HepG2 (cell line): ENCODE results near the gene KRTAP1-1. TPM values are rescaled to one million over a fixed set of nuclear protein-coding genes. Genes with fewer than 3 reads are reported as not detected.

Experiments
- ATAC-seq: fragments of 200-7000 bp; cut with Tn5 transposase; 3 replicates; pipeline ENCODE4 v1.9.1; 2020; ENCODE audit warnings: mild to moderate bottlenecking, moderate library complexity
- BruUV-seq: library from RNA; stranded (reverse); fragments of 400-500 nt; replicated peaks from 2 replicates; lab custom pipeline; 2021; lab: Mats Ljungman, UMichigan
- CTCF ChIA-PET: fragments of 300-600 bp; formaldehyde crosslinking; extraction: SDS; loops from one replicate; lab custom pipeline; 2021; ENCODE audit warnings: low total read pairs, inconsistent platforms, low intra/inter-chr PET ratio; lab: Yijun Ruan, JAX
- POLR2A ChIA-PET: fragments of 350-600 bp; sonication (Branson Sonifier 250); formaldehyde crosslinking; loops from one replicate; lab custom pipeline; 2020; ENCODE audit warnings: antibody characterized with exemption, inconsistent platforms; lab: Yijun Ruan, JAX
- DNase-seq: peaks from one replicate; pipeline ENCODE4 v3.0.0-alpha.2; 2015; ENCODE audit warnings: low spot score
- FAIRE-seq: peaks from 3 replicates; lab custom pipeline; 2011; peaks lifted over from hg19 to GRCh38; lab: Jason Lieb, UNC
- H2AFZ ChIP-seq: one replicate; pipeline ENCODE4 v1.6.1; 2011; ENCODE audit warnings: low read length, inconsistent platforms
- H3K27ac ChIP-seq: fragments of 300-600 bp; 3 replicates; pipeline ENCODE4 v1.8.0; 2011; ENCODE audit warnings: mixed run types, mild to moderate bottlenecking, mixed read lengths, low read length, inconsistent platforms; ENCODE audit not compliant: insufficient read depth; ENCODE audit errors: extremely low read length
- H3K27me3 ChIP-seq, 2 experiments: fragments of 200-600 bp in 1 of 2; 2 replicates in 1 of 2; 3 replicates in 1 of 2; pipeline versions ENCODE4 v1.6.0 to v1.8.0; 2011; ENCODE audit warnings: low read length in 2 of 2, mild to moderate bottlenecking in 2 of 2, moderate library complexity in 2 of 2, inconsistent platforms in 1 of 2; ENCODE audit not compliant: insufficient read depth in 2 of 2, control insufficient read depth in 1 of 2
- H3K36me3 ChIP-seq, 2 experiments: fragments of 200-600 bp in 1 of 2; replicated peaks in 1 of 2; 2 replicates in 1 of 2; 3 replicates in 1 of 2; pipeline versions ENCODE4 v1.5.1 to v1.8.0; 2011; ENCODE audit warnings: low read length in 2 of 2, inconsistent platforms in 1 of 2; ENCODE audit not compliant: insufficient read depth in 2 of 2, control insufficient read depth in 1 of 2
- H3K4me1 ChIP-seq: 2 replicates; pipeline ENCODE4 v1.5.1; 2012; ENCODE audit warnings: low read length, inconsistent platforms; ENCODE audit not compliant: insufficient read depth
- H3K4me2 ChIP-seq: 2 replicates; pipeline ENCODE4 v1.6.0; 2011; ENCODE audit warnings: low read depth, low read length, inconsistent platforms
- H3K4me3 ChIP-seq, 3 experiments: fragments of 200-600 bp in 1 of 3; sonication (generic), shearing (Covaris generic) in 1 of 3; replicated peaks in 1 of 3; 2 replicates each; pipeline ENCODE4 v1.5.1; 2011 to 2016; ENCODE audit warnings: low read length in 3 of 3, inconsistent platforms in 2 of 3, low read depth in 2 of 3, mild to moderate bottlenecking in 2 of 3, control low read depth in 1 of 3, mixed read lengths in 1 of 3; ENCODE audit not compliant: insufficient read depth in 1 of 3
- H3K79me2 ChIP-seq: one replicate; pipeline ENCODE4 v1.6.1; 2011; ENCODE audit warnings: low read length, inconsistent platforms; ENCODE audit not compliant: insufficient read depth
- H3K9ac ChIP-seq: 2 replicates; pipeline ENCODE4 v1.6.0; 2011; ENCODE audit warnings: mild to moderate bottlenecking, low read depth, low read length, inconsistent platforms; ENCODE audit not compliant: insufficient read depth
- H3K9me3 ChIP-seq: 2 replicates; pipeline ENCODE4 v1.5.1; 2012; ENCODE audit warnings: mild to moderate bottlenecking, low read length
- H4K20me1 ChIP-seq: 2 replicates; pipeline ENCODE4 v1.6.0; 2011; ENCODE audit warnings: inconsistent platforms, mild to moderate bottlenecking, low read length, moderate library complexity; ENCODE audit not compliant: insufficient read depth
- ARID5B ChIP-seq: IDR thresholded peaks from 2 replicates; pipeline ENCODE4 v1.4.0; 2020; ENCODE audit warnings: mild to moderate bottlenecking, missing genetic modification reagents
- CHD4 ChIP-seq: fragments of 200-600 bp; sonication (generic); IDR thresholded peaks from 2 replicates; pipeline ENCODE4 v1.7.0; 2017; ENCODE audit warnings: mild to moderate bottlenecking, low read length, borderline replicate concordance
- EP300 ChIP-seq, 3 experiments: sonication (generic) in 1 of 3; formaldehyde crosslinking in 1 of 3; IDR thresholded peaks; 2 replicates each; pipeline versions ENCODE4 v1.5.1 to v1.6.1; 2011 to 2020; ENCODE audit warnings: low read depth in 2 of 3, low read length in 2 of 3, borderline replicate concordance in 1 of 3, improper control_type of control experiment in 1 of 3, mild to moderate bottlenecking in 1 of 3, missing genetic modification reagents in 1 of 3, moderate library complexity in 1 of 3
- FOXO4 ChIP-seq: sonication (generic); formaldehyde crosslinking; conservative IDR thresholded peaks from 2 replicates; pipeline ENCODE4 v1.8.1; 2023; ENCODE audit warnings: missing genetic modification reagents
- HOXA7 ChIP-seq: sonication (generic); formaldehyde crosslinking; IDR thresholded peaks from 2 replicates; pipeline ENCODE4 v1.8.1; 2022; ENCODE audit warnings: mild to moderate bottlenecking, missing genetic modification reagents, moderate library complexity
- PHF21A ChIP-seq: sonication (generic); formaldehyde crosslinking; IDR thresholded peaks from 2 replicates; pipeline ENCODE4 v1.5.0; 2020; ENCODE audit warnings: mild to moderate bottlenecking, missing genetic modification reagents
- ZFP36 ChIP-seq: fragments of 150-350 bp; IDR thresholded peaks from 2 replicates; pipeline ENCODE4 v1.6.1; 2018; ENCODE audit warnings: borderline replicate concordance, low read length, low read depth; ENCODE audit not compliant: partially characterized antibody
- ZNF503 ChIP-seq: sonication (generic); formaldehyde crosslinking; IDR thresholded peaks from 2 replicates; pipeline ENCODE4 v1.4.0; 2020; ENCODE audit warnings: missing genetic modification reagents
- ZNF557 ChIP-seq: sonication (generic); formaldehyde crosslinking; IDR thresholded peaks from 2 replicates; pipeline ENCODE4 v1.4.0; 2020; ENCODE audit warnings: missing genetic modification reagents
- ZNF792 ChIP-seq: IDR thresholded peaks from 2 replicates; pipeline ENCODE4 v1.6.1; 2016
- WGBS: methylation state at CpG from one replicate; pipeline ENCODE4 v1.1.6; 2017; ENCODE audit warnings: low lambda C conversion rate; 5-methylcytosine and 5-hydroxymethylcytosine counted together
- in situ Hi-C: cut with HindIII; loops from 2 replicates; pipeline ENCODE4 v1.10.0; 2017; ENCODE audit warnings: low pct_unique_long_range_greater_than_20kb; ENCODE audit not compliant: extremely low pct_ligation_motif_present
- intact Hi-C: fragments of 100-400 bp; cut with micrococcal nuclease; formaldehyde crosslinking; loops from one replicate; pipeline ENCODE4 v1.10.0; 2022; ENCODE audit not compliant: unreplicated experiment
- polyA plus RNA-seq, 8 experiments: library from polyadenylated mRNA; depleted of rRNA in 3 of 8; stranded (reverse) in 7 of 8; unstranded in 1 of 8; fragments of >200 nt; fragmentation: Illumina TruSeq in 4 of 8; extraction: Trizol in 4 of 8; gene quantifications; 2 replicates each; pipeline versions ENCODE4 v1.2.1 to v1.2.3, GENCODE V29; 2011 to 2016; ENCODE audit warnings: low read depth in 4 of 8, missing spikeins in 1 of 8, mixed read lengths in 1 of 8; ENCODE audit not compliant: insufficient read depth in 1 of 8
- total RNA-seq, 5 experiments: library from RNA; depleted of rRNA; stranded (reverse); fragments of >200 nt; fragmentation: Illumina TruSeq; extraction: Trizol; gene quantifications; 2 replicates each; pipeline ENCODE4 v1.2.3, GENCODE V29; 2016; ENCODE audit warnings: low read depth in 1 of 5

KRTAP1-1 gene
- total and polyA plus RNA-seq, 2 of the 13 experiments (the other 11 are each of a cell fraction or from before 2014, with no cell fraction given), result not detected

- Histone ChIP-seq H3K27me3 (no peaks in the 10 kb centered on the region), H2AFZ (no peak overlapping the region), H3K79me2 (no peaks in the 10 kb centered on the region), H3K4me2 (peak overlapping the region; percentile 41; the same call in 1 of the 2 replicates), H3K27ac (peak overlapping the region; percentile 19), H4K20me1 (no peaks in the 10 kb centered on the region), H3K9me3 (no peaks in the 10 kb centered on the region), H3K36me3 (no peaks in the 10 kb centered on the region), H3K4me3 (no peak overlapping the region), H3K9ac (no peak overlapping the region), H3K4me1 (peaks cover 17% of the 10 kb centered on the region)
- ATAC-seq, result no peak; the same call in 2 of the 3 replicates
- intact Hi-C loops, result loop anchor here (10.0 kb wide), 1 partner anchor 144 kb away; no protein-coding TSS in a partner anchor
- TF ChIP-seq CHD4 (no peak), ZFP36 (no peak), ZNF557 (CRISPR knock-in tag) (no peak), PHF21A (no peak), ZNF792 (CRISPR knock-in tag) (no peak), EP300 (IDR thresholded peaks at IDR 0.05; ENCODE audit: low read depth in 2 of 2, low read length in 2 of 2) (peak in 1 of 2 experiments; percentile 9; a peak in 1 of 4 replicates), EP300 (CRISPR knock-in tag; IDR thresholded peaks at IDR 0.05; ENCODE audit: borderline replicate concordance) (no peak)
- FAIRE-seq, result no peak
- POLR2A ChIA-PET, result no interaction called here
- 10% methylated on average over 2 of the region's 2 CpGs for WGBS
- peak; percentile 63 for DNase-seq
- BruUV-seq, result no TSS peak
- in situ Hi-C loops, result no loop called here
- CTCF ChIA-PET, result no interaction called here
These were observed 7.9 kb upstream of the KRTAP1-1 start for GRCh38 chr17:41049110-41049509.

- Histone ChIP-seq H3K4me2 (peak overlapping the region; percentile 41), H2AFZ (peak overlapping the region; percentile 60), H3K27me3 (no peaks in the 10 kb centered on the region), H3K27ac (peak overlapping the region; percentile 31), H3K36me3 (no peaks in the 10 kb centered on the region), H3K79me2 (no peaks in the 10 kb centered on the region), H3K4me3 (no peak overlapping the region), H3K9me3 (peaks cover 2% of the 10 kb centered on the region; the same call in 1 of the 2 replicates), H4K20me1 (no peaks in the 10 kb centered on the region), H3K4me1 (peaks cover 17% of the 10 kb centered on the region), H3K9ac (peak overlapping the region; percentile 20; the same call in 1 of the 2 replicates)
- FAIRE-seq, result no peak
- peak; percentile 75 for DNase-seq
- intact Hi-C loops (loop anchor here (10.0 kb wide), 1 partner anchor 144 kb away; no protein-coding TSS in a partner anchor), in situ Hi-C loops (no loop called here)
- 34% methylated on average over 7 of the region's 7 CpGs for WGBS
- BruUV-seq, result no TSS peak
- ATAC-seq, result peak; percentile 47
- POLR2A ChIA-PET, result interaction anchor here (0.7 kb wide), 1 partner anchor 10 kb away, joined by 4 read pairs; no protein-coding TSS in a partner anchor
- CTCF ChIA-PET, result no interaction called here
- TF ChIP-seq EP300 (IDR thresholded peaks at IDR 0.05; ENCODE audit: low read depth in 2 of 2, low read length in 2 of 2), result peak in 1 of 2 experiments; percentile 18; a peak in 1 of 4 replicates
- TF ChIP-seq EP300 (CRISPR knock-in tag; IDR thresholded peaks at IDR 0.05; ENCODE audit: borderline replicate concordance), result no peak
- TF ChIP-seq HOXA7, result no peak
- no peak for TF ChIP-seq ZNF503
- no peak for TF ChIP-seq FOXO4
- 0 out of 2 replicates have a peak, but pooled peaks have one; percentile 21 for TF ChIP-seq ARID5B (CRISPR knock-in tag)
These were observed 7.2 kb upstream of the KRTAP1-1 start for GRCh38 chr17:41048441-41048840.
